ENCODE measurements around the gene C14orf180.

Gene C14orf180

GRCh38 chr14:104579507-104579906, at the start of gene C14orf180:
Gene C14orf180, plus strand, starts transcription at chr14:104579764. Its CDS starts 6,667 bp downstream, at chr14:104586431.
- in situ Hi-C loops (cut with HindIII; ENCODE audit: low sequenced_read_pairs): no loop called here

- in situ Hi-C loops (cut with HindIII; ENCODE audit: low sequenced_read_pairs): no loop called here
These were observed 48.9 kb upstream of the C14orf180 start for GRCh38 chr14:104530646-104531045.

GRCh38 chr14:104531421-104532190, 48.0 kb upstream of the C14orf180 start:
- in situ Hi-C loops (cut with HindIII; ENCODE audit: low sequenced_read_pairs): no loop called here

- in situ Hi-C loops (cut with HindIII; ENCODE audit: low sequenced_read_pairs): no loop called here
These were observed 47.4 kb upstream of the C14orf180 start for GRCh38 chr14:104532191-104532555.

GRCh38 chr14:104534036-104534435, 45.5 kb upstream of the C14orf180 start:
- in situ Hi-C loops (cut with HindIII; ENCODE audit: low sequenced_read_pairs): no loop called here

- in situ Hi-C loops (cut with HindIII; ENCODE audit: low sequenced_read_pairs): no loop called here
These were observed 42.5 kb upstream of the C14orf180 start for GRCh38 chr14:104536942-104537612.

GRCh38 chr14:104537613-104537988, 42.0 kb upstream of the C14orf180 start:
- in situ Hi-C loops (cut with HindIII; ENCODE audit: low sequenced_read_pairs): no loop called here

GRCh38 chr14:104541905-104542465, 37.6 kb upstream of the C14orf180 start:
- in situ Hi-C loops (cut with HindIII; ENCODE audit: low sequenced_read_pairs): loop anchor here (5.0 kb wide), 2 partner anchors 50 to 55 kb away; no protein-coding TSS in a partner anchor

- in situ Hi-C loops (cut with HindIII; ENCODE audit: low sequenced_read_pairs): loop anchor here (5.0 kb wide), 2 partner anchors 49 to 56 kb away; no protein-coding TSS in a partner anchor
These were observed 36.4 kb upstream of the C14orf180 start for GRCh38 chr14:104542871-104543830.

- in situ Hi-C loops (cut with HindIII; ENCODE audit: low sequenced_read_pairs): loop anchor here (5.0 kb wide), 2 partner anchors 48 to 57 kb away; no protein-coding TSS in a partner anchor
These were observed 35.1 kb upstream of the C14orf180 start for GRCh38 chr14:104544362-104544961.

- in situ Hi-C loops (cut with HindIII; ENCODE audit: low sequenced_read_pairs): no loop called here
These were observed 34.2 kb upstream of the C14orf180 start for GRCh38 chr14:104545151-104545941.

- in situ Hi-C loops (cut with HindIII; ENCODE audit: low sequenced_read_pairs): no loop called here
These were observed 33.5 kb upstream of the C14orf180 start for GRCh38 chr14:104545942-104546501.

GRCh38 chr14:104546591-104547309, 32.8 kb upstream of the C14orf180 start:
- in situ Hi-C loops (cut with HindIII; ENCODE audit: low sequenced_read_pairs): no loop called here

- in situ Hi-C loops (cut with HindIII; ENCODE audit: low sequenced_read_pairs): no loop called here
These were observed 32.1 kb upstream of the C14orf180 start for GRCh38 chr14:104547310-104547997.

GRCh38 chr14:104547998-104548700, 31.4 kb upstream of the C14orf180 start:
- in situ Hi-C loops (cut with HindIII; ENCODE audit: low sequenced_read_pairs): no loop called here

- in situ Hi-C loops (cut with HindIII; ENCODE audit: low sequenced_read_pairs): no loop called here
These were observed 30.6 kb upstream of the C14orf180 start for GRCh38 chr14:104548802-104549535.
